GM19467 (cell line): ENCODE results near the gene IRF5.
"Not testable (repeated sequence)": the region's sequence is repeated elsewhere in the genome, so short reads cannot be mapped to it uniquely, and the experiment has no call there.

Source experiments
- ATAC-seq: cut with Tn5 transposase; IDR thresholded peaks from one replicate; pipeline ENCODE4 v1.9.1; 2021; ENCODE audit warnings: mild to moderate bottlenecking, moderate library complexity; ENCODE audit not compliant: unreplicated experiment

IRF5 gene

GRCh38 chr7:128954830-128955802 is 17.4 kb downstream of the IRF5 start:
- peak; percentile 49 for ATAC-seq

GRCh38 chr7:128955981-128956380 is 18.3 kb downstream of the IRF5 start:
- ATAC-seq, result no peak

DNA sequence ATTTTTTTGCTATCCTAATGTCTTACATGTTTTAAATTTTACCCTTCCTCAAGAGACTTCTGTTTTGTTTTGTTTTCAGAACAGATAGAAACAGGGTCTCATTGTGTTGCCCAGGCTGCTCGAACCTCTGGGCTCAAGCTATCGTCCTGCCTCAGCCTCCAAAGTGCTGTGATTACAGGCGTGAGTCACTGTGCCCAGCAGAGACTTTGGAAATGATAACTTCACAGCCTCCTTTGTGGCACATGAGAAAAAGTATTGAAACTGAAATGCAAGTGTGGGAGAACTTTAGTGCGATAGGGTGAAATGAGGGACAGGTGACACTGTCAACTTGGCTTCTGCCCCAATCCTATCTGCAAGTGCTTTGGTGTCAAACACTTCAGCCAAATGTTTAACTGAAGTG is 21.6 kb downstream of the IRF5 start:
- no peak for ATAC-seq

GRCh38 chr7:128961030-128961659 is 23.4 kb downstream of the IRF5 start:
- no peak for ATAC-seq

DNA sequence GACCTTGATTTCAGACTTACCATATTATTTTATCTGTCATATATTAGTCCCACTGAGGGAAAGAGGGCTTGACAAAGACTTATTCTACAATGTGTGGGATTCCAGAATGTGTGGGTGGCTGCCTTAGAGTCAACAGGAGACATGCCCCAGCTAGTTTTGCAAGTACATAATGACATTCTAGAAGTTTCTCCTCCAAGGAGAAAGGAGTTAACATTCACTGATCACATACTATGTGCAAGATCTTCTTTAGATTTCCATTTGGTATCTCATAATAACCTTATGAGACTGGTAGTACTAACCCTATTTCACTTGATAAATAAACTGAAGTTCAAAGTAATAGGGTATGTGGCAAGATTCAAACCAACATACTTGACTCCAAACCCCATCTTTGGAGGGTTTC is 25.2 kb downstream of the IRF5 start:
- ATAC-seq, result no peak

DNA sequence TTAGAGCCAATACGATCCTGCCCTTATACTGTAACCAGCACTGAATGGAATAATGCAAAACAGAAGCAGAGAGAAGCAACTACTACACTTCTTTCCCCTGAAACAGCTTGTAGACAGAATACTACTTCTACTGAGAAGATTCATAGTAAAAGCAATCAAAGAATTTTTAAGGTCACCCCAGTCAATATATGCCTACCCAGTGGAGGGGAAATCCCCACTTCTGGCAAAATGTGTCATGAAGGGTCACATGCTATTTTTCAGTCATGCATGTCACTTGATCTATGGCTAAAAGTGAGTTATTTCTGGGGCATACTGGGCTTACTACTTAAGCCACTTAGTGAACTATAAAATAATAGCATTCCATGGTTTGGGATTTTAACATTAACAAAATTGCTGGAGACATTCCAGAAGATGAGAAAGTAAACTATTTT is 25.6 kb downstream of the IRF5 start:
- peak; percentile 72 for ATAC-seq

- no peak for ATAC-seq
Observed at GRCh38 chr7:128968624-128969023, 30.9 kb downstream of the IRF5 start.

DNA sequence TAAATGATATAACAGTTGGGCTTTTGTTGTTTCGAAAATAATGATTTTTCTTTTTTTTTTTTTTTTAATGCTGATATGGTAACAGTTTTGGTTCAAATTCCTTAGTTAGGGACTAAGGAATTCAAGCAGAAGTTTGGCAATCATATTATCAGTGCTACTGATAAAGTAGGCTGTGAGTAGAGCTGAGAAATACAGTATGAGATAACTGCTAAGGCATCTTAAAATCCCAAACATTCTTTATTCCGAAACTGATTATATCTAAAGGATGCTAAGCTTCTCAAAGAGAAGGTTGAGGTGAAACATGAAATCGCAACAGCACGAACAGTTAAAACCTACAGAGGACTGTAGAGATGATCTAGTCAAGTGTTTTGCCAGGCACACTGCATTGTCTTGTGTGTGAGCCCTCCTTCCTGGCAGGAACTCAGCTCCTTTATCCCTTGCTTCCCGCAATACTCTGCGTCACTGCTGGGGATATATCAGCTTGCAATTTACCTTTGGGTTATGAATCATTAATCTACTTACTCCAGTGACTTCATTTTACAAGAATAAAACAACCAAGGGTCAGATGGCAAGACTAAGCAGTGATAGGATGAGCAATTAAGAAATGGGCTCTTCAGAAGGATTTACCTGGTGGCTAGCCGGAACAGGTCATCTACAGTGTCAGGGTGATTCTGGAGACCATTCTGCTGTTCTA is 36.7 kb downstream of the IRF5 start:
- no peak for ATAC-seq

- ATAC-seq, result no peak
Observed at GRCh38 chr7:128982105-128982504, 44.4 kb downstream of the IRF5 start.

GRCh38 chr7:128985660-128986059 is 47.9 kb downstream of the IRF5 start:
- no peak for ATAC-seq

DNA sequence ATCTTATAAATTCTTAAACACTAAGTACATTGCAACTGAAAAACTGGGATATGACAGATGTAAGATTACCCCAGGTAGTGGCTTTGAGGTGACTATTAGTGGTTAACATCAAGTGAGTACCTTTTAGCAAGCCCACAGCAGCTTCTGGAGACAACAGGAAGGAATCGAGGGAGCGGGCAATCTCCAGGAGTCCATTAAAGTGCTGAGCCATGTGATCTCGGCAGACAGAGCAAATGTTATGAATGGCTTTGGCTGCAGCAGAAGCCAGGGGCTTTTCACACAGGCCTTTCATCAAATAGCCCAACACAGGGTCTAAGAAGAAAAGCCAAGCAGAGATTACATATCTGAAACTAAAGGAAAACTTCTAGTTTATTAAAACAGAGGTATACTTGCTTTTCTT is 48.9 kb downstream of the IRF5 start:
- ATAC-seq, result no peak

- no peak for ATAC-seq
Observed at GRCh38 chr7:128988372-128988771, 50.6 kb downstream of the IRF5 start.

- ATAC-seq, result no peak
Observed at GRCh38 chr7:128989961-128990360, 52.2 kb downstream of the IRF5 start.

DNA sequence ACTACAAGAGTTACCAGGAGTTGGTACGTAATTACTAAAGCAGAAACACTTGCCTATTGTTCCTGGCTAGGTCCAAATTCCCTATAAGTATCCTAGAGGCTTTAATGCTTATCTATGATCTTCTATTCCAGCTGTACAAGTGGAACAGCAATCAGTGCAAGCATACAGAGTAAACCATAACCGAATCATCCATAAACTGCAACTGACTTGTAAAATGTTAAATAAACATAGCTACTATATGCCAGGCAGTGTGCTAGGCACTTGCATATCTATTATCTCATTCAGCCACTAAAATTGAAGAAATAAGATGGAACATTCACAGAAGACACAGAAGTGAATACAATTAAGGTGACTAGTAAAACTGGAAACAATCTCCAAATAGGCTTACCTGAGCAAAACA is 55.7 kb downstream of the IRF5 start:
- ATAC-seq, result no peak

- not testable (repeated sequence) for ATAC-seq
Observed at GRCh38 chr7:128994560-128994959, 56.8 kb downstream of the IRF5 start.

GRCh38 chr7:128997181-128997580 is 59.5 kb downstream of the IRF5 start:
- no peak for ATAC-seq
